SK-N-SH (cell line): Measurements from ENCODE around the gene PDE6G. TPM values are rescaled to one million over a fixed set of nuclear protein-coding genes. Genes with fewer than 3 reads are reported as not detected.

ENCODE experiments used
- CTCF ChIA-PET: fragments of 300-600, 350-600 bp; formaldehyde crosslinking; extraction: SDS; loops from one replicate; lab custom pipeline; 2021; lab: Yijun Ruan, JAX
- POLR2A ChIA-PET: fragments of 350-600 bp; sonication (Branson Sonifier 250); formaldehyde crosslinking; extraction: SDS; loops from one replicate; lab custom pipeline; 2020; ENCODE audit warnings: antibody characterized with exemption, inconsistent platforms; lab: Yijun Ruan, JAX
- DNase-seq: peaks from one replicate; pipeline ENCODE4 v3.0.0; 2012
- H2AFZ ChIP-seq: fragments of 200-600 bp; sonication (generic); 2 replicates; pipeline ENCODE4 v1.8.1; 2016; ENCODE audit warnings: antibody characterized with exemption, mild to moderate bottlenecking, low read depth
- H3F3A ChIP-seq: fragments of 200-600 bp; sonication (generic); replicated peaks from 2 replicates; pipeline ENCODE3; 2016; ENCODE audit warnings: antibody characterized with exemption, mild to moderate bottlenecking; ENCODE audit not compliant: insufficient read depth
- H3K27ac ChIP-seq, 2 experiments: fragments of 200-500 bp in 1 of 2; fragments of 200-600 bp in 1 of 2; sonication (Bioruptor generic) in 1 of 2; sonication (generic), shearing (Covaris generic) in 1 of 2; 2 replicates each; pipeline versions ENCODE4 v1.5.1 to v1.6.1; 2014 to 2016; ENCODE audit warnings: low read depth in 2 of 2, inconsistent platforms in 1 of 2, low read length in 1 of 2, mild to moderate bottlenecking in 1 of 2, mixed read lengths in 1 of 2
- H3K27me3 ChIP-seq: fragments of 200-600 bp; sonication (generic), shearing (Covaris generic); 2 replicates; pipeline ENCODE4 v1.6.1; 2016; ENCODE audit warnings: mixed run types; ENCODE audit not compliant: insufficient read depth
- H3K36me3 ChIP-seq, 2 experiments: fragments of 200-500 bp in 1 of 2; fragments of 200-600 bp in 1 of 2; sonication (Bioruptor generic) in 1 of 2; sonication (generic) in 1 of 2; replicated peaks in 1 of 2; 2 replicates each; pipeline versions ENCODE3 to v1.5.1; 2014 to 2016; ENCODE audit warnings: low read length in 1 of 2, mild to moderate bottlenecking in 1 of 2; ENCODE audit not compliant: insufficient read depth in 2 of 2, control insufficient read depth in 1 of 2
- H3K4me1 ChIP-seq, 2 experiments: fragments of 200-500 bp in 1 of 2; fragments of 200-600 bp in 1 of 2; sonication (Bioruptor generic) in 1 of 2; sonication (generic), shearing (Covaris generic) in 1 of 2; 2 replicates each; pipeline versions ENCODE4 v1.5.1 to v1.6.1; 2014 to 2016; ENCODE audit warnings: low read depth in 1 of 2, low read length in 1 of 2, mixed run types in 1 of 2; ENCODE audit not compliant: insufficient read depth in 2 of 2, control insufficient read depth in 1 of 2
- H3K4me2 ChIP-seq: fragments of 200-600 bp; sonication (generic), shearing (Covaris generic); 2 replicates; pipeline ENCODE4 v1.6.1; 2017; ENCODE audit warnings: mixed run types
- H3K4me3 ChIP-seq, 2 experiments: fragments of 200-500 bp in 1 of 2; fragments of 200-600 bp in 1 of 2; sonication (Bioruptor generic) in 1 of 2; sonication (generic), shearing (Covaris generic) in 1 of 2; 2 replicates each; pipeline versions ENCODE4 v1.5.1 to v1.8.1; 2014 to 2016; ENCODE audit warnings: low read depth in 2 of 2, inconsistent platforms in 1 of 2, low read length in 1 of 2, mild to moderate bottlenecking in 1 of 2, mixed read lengths in 1 of 2, moderate library complexity in 1 of 2
- H3K79me2 ChIP-seq: fragments of 200-600 bp; sonication (generic); 2 replicates; pipeline ENCODE4 v1.8.1; 2017; ENCODE audit warnings: mild to moderate bottlenecking; ENCODE audit not compliant: insufficient read depth
- H3K9ac ChIP-seq: fragments of 200-600 bp; sonication (generic); 2 replicates; pipeline ENCODE4 v1.6.1; 2017; ENCODE audit warnings: mixed run types
- H3K9me2 ChIP-seq: fragments of 200-600 bp; sonication (generic); 2 replicates; pipeline ENCODE4 v1.6.1; 2017; ENCODE audit warnings: mixed run types
- H3K9me3 ChIP-seq: fragments of 200-600 bp; sonication (generic); 2 replicates; pipeline ENCODE4 v1.6.1; 2017; ENCODE audit warnings: mixed run types, mild to moderate bottlenecking, moderate library complexity
- H4K20me1 ChIP-seq: fragments of 200-600 bp; sonication (generic); 2 replicates; pipeline ENCODE4 v1.6.1; 2017; ENCODE audit warnings: mild to moderate bottlenecking, mixed run types; ENCODE audit not compliant: insufficient read depth
- CHD2 ChIP-seq: fragments of 150-350 bp; IDR thresholded peaks from 2 replicates; pipeline ENCODE4 v1.6.1; 2018; ENCODE audit warnings: low read length; ENCODE audit not compliant: partially characterized antibody
- ELF1 ChIP-seq: IDR thresholded peaks from 2 replicates; pipeline ENCODE4 v1.4.0; 2012
- EP300 ChIP-seq, 2 experiments: IDR thresholded peaks; 2 replicates each; pipeline versions ENCODE4 v1.4.0 to v1.6.1; 2012; ENCODE audit warnings: borderline replicate concordance in 1 of 2, low read depth in 1 of 2, low read length in 1 of 2
- FOSL2 ChIP-seq: IDR thresholded peaks from 2 replicates; pipeline ENCODE4 v1.4.0; 2012; ENCODE audit warnings: low read depth, mild to moderate bottlenecking, moderate library complexity, borderline replicate concordance
- FOXJ3 ChIP-seq: sonication (generic); formaldehyde crosslinking; IDR thresholded peaks from 2 replicates; pipeline ENCODE4 v1.5.1; 2020; ENCODE audit warnings: mild to moderate bottlenecking, missing genetic modification reagents
- FOXM1 ChIP-seq: IDR thresholded peaks from 2 replicates; pipeline ENCODE4 v1.4.0; 2012; ENCODE audit warnings: low read depth, mild to moderate bottlenecking
- GABPA ChIP-seq: IDR thresholded peaks from 2 replicates; pipeline ENCODE4 v1.4.0; 2012; ENCODE audit warnings: low read depth, mild to moderate bottlenecking
- MAX ChIP-seq: IDR thresholded peaks from 2 replicates; pipeline ENCODE4 v1.4.0; 2012; ENCODE audit warnings: low read depth
- NFIC ChIP-seq: IDR thresholded peaks from 2 replicates; pipeline ENCODE4 v1.4.0; 2012; ENCODE audit warnings: borderline replicate concordance
- POLR2AphosphoS5 ChIP-seq: IDR thresholded peaks from 2 replicates; pipeline ENCODE4 v1.6.1; 2012; ENCODE audit warnings: low read depth, low read length
- REST ChIP-seq: IDR thresholded peaks from 2 replicates; pipeline ENCODE4 v1.6.1; 2012; ENCODE audit warnings: mild to moderate bottlenecking, low read depth, low read length, moderate library complexity
- RXRA ChIP-seq: IDR thresholded peaks from 2 replicates; pipeline ENCODE4 v1.4.0; 2012; ENCODE audit warnings: low read depth, mild to moderate bottlenecking, borderline replicate concordance
- SIN3A ChIP-seq: IDR thresholded peaks from 2 replicates; pipeline ENCODE4 v1.6.1; 2012; ENCODE audit warnings: low read depth, mild to moderate bottlenecking, low read length, moderate library complexity, borderline replicate concordance
- SMC3 ChIP-seq: IDR thresholded peaks from 2 replicates; pipeline ENCODE4 v1.6.1; 2012; ENCODE audit warnings: low read depth, low read length, improper control_type of control experiment
- TAF1 ChIP-seq: IDR thresholded peaks from 2 replicates; pipeline ENCODE4 v1.6.1; 2012; ENCODE audit warnings: low read depth, mild to moderate bottlenecking, low read length, moderate library complexity, borderline replicate concordance
- USF2 ChIP-seq: fragments of 150-350 bp; IDR thresholded peaks from 2 replicates; pipeline ENCODE4 v1.6.1; 2017; ENCODE audit warnings: antibody characterized with exemption, low read length, low read depth, borderline replicate concordance
- YY1 ChIP-seq: IDR thresholded peaks from 2 replicates; pipeline ENCODE4 v1.4.0; 2012; ENCODE audit warnings: low read depth, mild to moderate bottlenecking
- WGBS: methylation state at CpG from one replicate; pipeline ENCODE4 v1.1.6; 2017; ENCODE audit warnings: low lambda C conversion rate; 5-methylcytosine and 5-hydroxymethylcytosine counted together
- polyA plus RNA-seq, 3 experiments: library from polyadenylated mRNA; depleted of rRNA; stranded (reverse); fragments of >200 nt; gene quantifications; 2 replicates each; pipeline ENCODE4 v1.2.3, GENCODE V29; 2012
- TF ChIP-seq, protein P1 (sequence below): IDR thresholded peaks from 2 replicates; pipeline ENCODE4 v1.4.0; 2012; ENCODE audit warnings: low read depth, borderline replicate concordance
- TF ChIP-seq, protein P2 (sequence below): fragments of 150-350 bp; IDR thresholded peaks from 2 replicates; pipeline ENCODE4 v1.6.1; 2016; ENCODE audit warnings: mild to moderate bottlenecking, low read depth, low read length

PDE6G gene
- polyA plus RNA-seq, 1 of the 3 experiments (the other 2 are of a cell fraction), result 5.0 TPM

- TF ChIP-seq, protein P1, sequence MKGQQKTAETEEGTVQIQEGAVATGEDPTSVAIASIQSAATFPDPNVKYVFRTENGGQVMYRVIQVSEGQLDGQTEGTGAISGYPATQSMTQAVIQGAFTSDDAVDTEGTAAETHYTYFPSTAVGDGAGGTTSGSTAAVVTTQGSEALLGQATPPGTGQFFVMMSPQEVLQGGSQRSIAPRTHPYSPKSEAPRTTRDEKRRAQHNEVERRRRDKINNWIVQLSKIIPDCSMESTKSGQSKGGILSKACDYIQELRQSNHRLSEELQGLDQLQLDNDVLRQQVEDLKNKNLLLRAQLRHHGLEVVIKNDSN, result no peak
- TF ChIP-seq ELF1 (no peak), TAF1 (no peak), NFIC (no peak)
Observed at GRCh38 chr17:81700353-81701287, 44.3 kb upstream of the PDE6G start (continued).

DNA sequence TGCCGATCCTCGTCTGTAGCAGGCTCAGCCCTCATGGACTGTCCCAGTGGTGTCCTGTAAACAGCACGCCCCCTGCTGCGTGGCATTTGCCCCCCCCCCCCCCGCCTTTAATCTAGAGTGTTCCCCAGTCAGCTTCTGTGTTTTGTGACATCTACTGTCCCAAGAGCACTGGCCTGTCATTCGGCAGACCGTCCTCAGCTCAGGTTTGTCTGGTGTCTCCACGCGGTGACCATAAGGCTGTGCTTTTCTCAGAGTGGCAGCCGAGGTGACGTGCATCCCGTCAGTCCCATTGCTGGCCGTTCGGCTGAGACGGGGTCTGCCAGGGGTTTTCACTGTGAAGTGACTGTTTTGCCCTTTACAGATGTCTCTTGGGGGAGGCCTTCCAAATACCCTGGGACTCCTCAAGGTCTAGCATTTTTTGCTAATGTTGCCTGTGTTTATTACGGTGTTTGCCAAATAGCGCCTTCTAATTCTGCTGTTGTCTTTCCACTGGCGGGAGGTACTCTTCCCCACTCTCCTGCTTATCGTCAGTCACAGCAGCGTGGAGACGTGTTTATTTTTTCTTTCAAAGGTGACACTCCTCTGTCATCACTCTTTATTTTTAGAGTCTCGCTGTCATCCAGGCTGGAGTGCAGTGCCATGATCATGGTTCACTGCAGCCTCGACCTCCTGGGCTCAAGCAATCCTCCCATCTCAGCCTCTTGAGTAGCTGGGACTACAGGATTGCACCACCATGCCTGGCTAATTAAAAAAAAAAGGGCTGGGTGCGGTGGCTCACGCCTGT, 41.1 kb upstream of the PDE6G start:
- H3K4me2 ChIP-seq, result no peak overlapping the region
- peaks cover 14 to 19% of the 10 kb centered on the region in 2 experiments; a peak in 2 of 4 replicates for H3K4me1 ChIP-seq
- peaks cover 54% of the 10 kb centered on the region for H4K20me1 ChIP-seq
- no peaks in the 10 kb centered on the region for H3K27me3 ChIP-seq
- peaks cover 58 to 74% of the 10 kb centered on the region in 2 experiments for H3K36me3 ChIP-seq
- no peak for DNase-seq
- H2AFZ ChIP-seq, result no peak overlapping the region
- H3K9me2 ChIP-seq, result no peaks in the 10 kb centered on the region
- no peak for TF ChIP-seq FOSL2
- TF ChIP-seq, protein P2, sequence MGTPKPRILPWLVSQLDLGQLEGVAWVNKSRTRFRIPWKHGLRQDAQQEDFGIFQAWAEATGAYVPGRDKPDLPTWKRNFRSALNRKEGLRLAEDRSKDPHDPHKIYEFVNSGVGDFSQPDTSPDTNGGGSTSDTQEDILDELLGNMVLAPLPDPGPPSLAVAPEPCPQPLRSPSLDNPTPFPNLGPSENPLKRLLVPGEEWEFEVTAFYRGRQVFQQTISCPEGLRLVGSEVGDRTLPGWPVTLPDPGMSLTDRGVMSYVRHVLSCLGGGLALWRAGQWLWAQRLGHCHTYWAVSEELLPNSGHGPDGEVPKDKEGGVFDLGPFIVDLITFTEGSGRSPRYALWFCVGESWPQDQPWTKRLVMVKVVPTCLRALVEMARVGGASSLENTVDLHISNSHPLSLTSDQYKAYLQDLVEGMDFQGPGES, result no peak
- no peak for TF ChIP-seq EP300 (IDR thresholded peaks at IDR 0.05; ENCODE audit: borderline replicate concordance in 1 of 2, low read depth in 1 of 2, low read length in 1 of 2)
- TF ChIP-seq TAF1, result no peak
- TF ChIP-seq YY1, result no peak
- no peak for TF ChIP-seq FOXM1
- TF ChIP-seq CHD2, result no peak
- TF ChIP-seq POLR2AphosphoS5, result no peak
- no peak for TF ChIP-seq NFIC
- TF ChIP-seq SIN3A, result no peak
- no peak for TF ChIP-seq REST
- no peak for TF ChIP-seq MAX
- TF ChIP-seq SMC3, result no peak
- TF ChIP-seq FOXJ3 (CRISPR knock-in tag), result no peak
- no peak for TF ChIP-seq USF2
- TF ChIP-seq GABPA, result no peak
- no peak for TF ChIP-seq RXRA
- H3K9me3 ChIP-seq, result no peaks in the 10 kb centered on the region
- H3K27ac ChIP-seq, result no peak overlapping the region
- WGBS, result 97% methylated on average over 25 of the region's 25 CpGs
- peaks cover 92% of the 10 kb centered on the region for H3K79me2 ChIP-seq
- ChIA-PET CTCF (no interaction called here), POLR2A (interaction anchor here (1.5 kb wide), 1 partner anchor 32 kb away, joined by 3 read pairs; no protein-coding TSS in a partner anchor)
- H3K9ac ChIP-seq, result no peak overlapping the region
- no peak overlapping the region for H3K4me3 ChIP-seq
- peaks cover 48% of the 10 kb centered on the region for H3F3A ChIP-seq
